Chondrocyte (in vitro differentiated cells): ENCODE results near the gene NEMP1. TPM values are rescaled to one million over a fixed set of nuclear protein-coding genes. Genes with fewer than 3 reads are reported as not detected.

ENCODE experiments used
- DNase-seq: peaks from one replicate; pipeline ENCODE4 v3.0.0; 2021; ENCODE audit warnings: mixed read lengths, low spot score
- H3K27ac Mint-ChIP-seq: one replicate; pipeline ENCODE4 v1.8.0; 2021; ENCODE audit warnings: mild to moderate bottlenecking, moderate library complexity, mixed read lengths; ENCODE audit not compliant: unreplicated experiment
- H3K27me3 Mint-ChIP-seq: 2 replicates; pipeline ENCODE4 v1.8.0; 2021; ENCODE audit warnings: low read depth, mixed read lengths
- H3K36me3 Mint-ChIP-seq: 2 replicates; pipeline ENCODE4 v1.8.0; 2021; ENCODE audit warnings: low read depth, mixed read lengths
- H3K4me1 Mint-ChIP-seq: 2 replicates; pipeline ENCODE4 v1.8.0; 2021; ENCODE audit warnings: low read depth, mild to moderate bottlenecking, mixed read lengths
- H3K4me3 Mint-ChIP-seq: one replicate; pipeline ENCODE4 v1.8.0; 2021; ENCODE audit warnings: mild to moderate bottlenecking, moderate library complexity, mixed read lengths; ENCODE audit not compliant: unreplicated experiment
- H3K9me3 Mint-ChIP-seq: 2 replicates; pipeline ENCODE4 v1.8.0; 2021; ENCODE audit warnings: low read depth, mixed read lengths
- CTCF ChIP-seq: fragments of 200-600 bp; sonication (generic); IDR thresholded peaks from 2 replicates; pipeline ENCODE4 v1.5.0; 2021; ENCODE audit warnings: antibody characterized with exemption, mild to moderate bottlenecking, moderate library complexity
- total RNA-seq: library from RNA; stranded (reverse); gene quantifications from 3 replicates; pipeline ENCODE4 v1.2.1, GENCODE V29; 2021

NEMP1 gene
- total RNA-seq, 1 donor from 2014 or later, result 11.7 TPM

- Mint-ChIP-seq H3K27ac (peak overlapping the region; percentile 57), H3K36me3 (peaks cover 19% of the 10 kb centered on the region), H3K4me3 (no peak overlapping the region), H3K4me1 (peaks cover 45% of the 10 kb centered on the region), H3K27me3 (no peaks in the 10 kb centered on the region), H3K9me3 (no peaks in the 10 kb centered on the region)
- no peak for TF ChIP-seq CTCF
- no peak for DNase-seq
These were observed 16.8 kb upstream of the NEMP1 start for GRCh38 chr12:57095440-57095839.

- no peak for TF ChIP-seq CTCF
- H3K9me3 Mint-ChIP-seq, result no peaks in the 10 kb centered on the region
- H3K4me3 Mint-ChIP-seq, result no peak overlapping the region
- no peak for DNase-seq
- peaks cover 51% of the 10 kb centered on the region for H3K4me1 Mint-ChIP-seq
- no peaks in the 10 kb centered on the region for H3K27me3 Mint-ChIP-seq
- H3K36me3 Mint-ChIP-seq, result peaks cover 17% of the 10 kb centered on the region
- H3K27ac Mint-ChIP-seq, result peak overlapping the region; percentile 93
These were observed 15.9 kb upstream of the NEMP1 start for GRCh38 chr12:57094208-57095160.

DNA sequence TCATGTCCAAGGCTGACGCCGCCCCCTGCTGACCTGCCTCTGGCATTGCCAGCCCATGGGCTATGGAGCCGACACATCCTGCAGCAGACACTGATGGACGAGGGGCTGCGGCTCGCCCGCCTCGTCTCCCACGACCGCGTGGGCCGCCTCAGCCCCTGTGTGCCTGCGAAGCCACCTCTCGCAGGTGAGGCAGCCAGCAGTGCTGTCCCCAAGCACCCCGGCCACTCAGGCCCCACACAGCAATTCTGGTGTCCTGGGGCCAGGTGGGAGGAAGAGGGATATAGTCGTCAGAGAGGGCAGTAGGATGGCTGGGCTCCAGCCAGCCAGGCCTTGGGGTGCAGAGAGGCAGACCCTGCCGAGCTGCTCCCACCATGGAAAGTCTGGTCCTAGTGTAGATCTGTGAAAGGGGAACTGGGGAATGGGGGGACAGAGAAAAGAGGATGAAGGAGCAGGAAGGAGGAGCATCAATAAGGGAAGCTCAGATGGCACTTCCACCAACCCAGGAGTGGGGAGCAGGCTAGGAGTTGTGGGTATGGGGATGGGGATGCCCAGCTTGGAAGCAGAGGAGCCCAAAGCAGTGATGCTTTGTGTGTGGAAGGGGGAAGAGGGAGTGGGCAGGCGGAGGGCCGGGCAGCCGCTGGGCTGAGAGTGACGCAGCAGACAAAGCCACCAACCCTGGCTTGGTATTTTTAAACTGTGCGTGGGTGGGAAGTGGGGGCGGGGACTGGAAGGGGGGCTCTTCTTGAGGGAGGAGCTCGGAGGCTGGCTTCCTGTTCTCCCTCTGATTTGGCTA, 15.0 kb upstream of the NEMP1 start:
- Mint-ChIP-seq H3K4me3 (peak overlapping the region; percentile 42), H3K9me3 (no peaks in the 10 kb centered on the region), H3K27ac (peak overlapping the region; percentile 93), H3K36me3 (peaks cover 16% of the 10 kb centered on the region), H3K4me1 (peaks cover 51% of the 10 kb centered on the region), H3K27me3 (no peaks in the 10 kb centered on the region)
- peak; percentile 79 for TF ChIP-seq CTCF
- no peak for DNase-seq

- Mint-ChIP-seq H3K4me1 (peaks cover 55% of the 10 kb centered on the region), H3K4me3 (no peak overlapping the region), H3K9me3 (no peaks in the 10 kb centered on the region), H3K27ac (peak overlapping the region; percentile 74), H3K27me3 (no peaks in the 10 kb centered on the region), H3K36me3 (peaks cover 16% of the 10 kb centered on the region)
- no peak for TF ChIP-seq CTCF
- no peak for DNase-seq
These were observed 14.4 kb upstream of the NEMP1 start for GRCh38 chr12:57092876-57093414.

DNA sequence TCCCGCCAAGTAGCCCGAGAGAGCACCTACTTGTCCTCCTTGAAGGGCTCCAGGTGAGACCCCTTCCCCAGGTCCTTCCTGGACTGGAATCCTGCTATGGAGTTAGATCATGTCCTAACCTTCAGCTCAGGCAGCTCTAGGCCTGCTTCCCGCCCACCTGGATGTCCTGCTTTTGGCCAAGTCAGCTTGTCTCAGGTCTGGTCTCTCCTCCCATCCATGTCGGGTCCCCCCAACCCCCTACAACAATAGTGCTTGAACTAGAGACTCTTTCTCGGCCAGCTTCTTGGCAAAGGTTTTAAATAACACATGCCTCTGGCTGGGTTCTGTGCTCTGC, 13.9 kb upstream of the NEMP1 start:
- peaks cover 57% of the 10 kb centered on the region for H3K4me1 Mint-ChIP-seq
- no peaks in the 10 kb centered on the region for H3K9me3 Mint-ChIP-seq
- H3K4me3 Mint-ChIP-seq, result no peak overlapping the region
- H3K27me3 Mint-ChIP-seq, result no peaks in the 10 kb centered on the region
- H3K27ac Mint-ChIP-seq, result peak overlapping the region; percentile 74
- no peak for TF ChIP-seq CTCF
- DNase-seq, result no peak
- peaks cover 16% of the 10 kb centered on the region for H3K36me3 Mint-ChIP-seq
